ENCODE measurements around the gene DDI1.

DDI1 gene

DNA sequence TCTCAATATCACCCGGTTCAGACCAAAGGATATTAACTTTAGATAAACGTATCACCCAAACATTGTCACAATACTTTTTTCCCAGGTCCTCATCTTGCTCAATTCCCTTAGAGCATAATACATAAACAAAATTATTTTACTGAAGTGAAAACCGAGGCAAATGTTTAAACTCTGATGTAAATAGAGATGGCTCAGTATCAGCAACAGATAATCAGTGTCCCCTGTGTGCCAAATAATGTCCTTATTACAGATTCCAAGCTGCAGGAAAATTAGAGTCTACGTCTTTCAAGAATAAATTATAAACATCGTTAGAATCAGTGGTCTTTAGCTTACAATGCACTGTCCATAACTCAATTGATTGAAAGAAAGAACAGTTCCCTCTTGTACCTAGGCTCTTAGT lies 50.2 kb downstream of the DDI1 start:
- no peak for FAIRE-seq

Data from colon (tissue), 2 donors.